Stimulated activated naive CD8-positive, alpha-beta T cell treated with anti-CD3 and anti-CD28 coated beads, Interleukin-15, Interleukin-2, amounts not matched to agents 100 ng/mL and 50 ng/mL, for 24 hours (primary cell): ENCODE measurements around the gene COQ10A.

ENCODE experiments used
- H3K27ac Mint-ChIP-seq: one replicate; pipeline ENCODE4 v1.8.0; 2021; ENCODE audit warnings: mild to moderate bottlenecking, mixed read lengths
- H3K27me3 Mint-ChIP-seq: one replicate; pipeline ENCODE4 v1.8.0; 2021; ENCODE audit warnings: mixed read lengths
- H3K36me3 Mint-ChIP-seq: one replicate; pipeline ENCODE4 v1.8.0; 2021; ENCODE audit warnings: low read depth, mixed read lengths
- H3K4me1 Mint-ChIP-seq: one replicate; pipeline ENCODE4 v1.8.0; 2021; ENCODE audit warnings: low read depth, mixed read lengths
- H3K4me3 Mint-ChIP-seq: one replicate; pipeline ENCODE4 v1.8.0; 2021; ENCODE audit warnings: mild to moderate bottlenecking, mixed read lengths
- H3K9me3 Mint-ChIP-seq: one replicate; pipeline ENCODE4 v1.8.0; 2021; ENCODE audit warnings: mixed read lengths

Gene COQ10A

DNA sequence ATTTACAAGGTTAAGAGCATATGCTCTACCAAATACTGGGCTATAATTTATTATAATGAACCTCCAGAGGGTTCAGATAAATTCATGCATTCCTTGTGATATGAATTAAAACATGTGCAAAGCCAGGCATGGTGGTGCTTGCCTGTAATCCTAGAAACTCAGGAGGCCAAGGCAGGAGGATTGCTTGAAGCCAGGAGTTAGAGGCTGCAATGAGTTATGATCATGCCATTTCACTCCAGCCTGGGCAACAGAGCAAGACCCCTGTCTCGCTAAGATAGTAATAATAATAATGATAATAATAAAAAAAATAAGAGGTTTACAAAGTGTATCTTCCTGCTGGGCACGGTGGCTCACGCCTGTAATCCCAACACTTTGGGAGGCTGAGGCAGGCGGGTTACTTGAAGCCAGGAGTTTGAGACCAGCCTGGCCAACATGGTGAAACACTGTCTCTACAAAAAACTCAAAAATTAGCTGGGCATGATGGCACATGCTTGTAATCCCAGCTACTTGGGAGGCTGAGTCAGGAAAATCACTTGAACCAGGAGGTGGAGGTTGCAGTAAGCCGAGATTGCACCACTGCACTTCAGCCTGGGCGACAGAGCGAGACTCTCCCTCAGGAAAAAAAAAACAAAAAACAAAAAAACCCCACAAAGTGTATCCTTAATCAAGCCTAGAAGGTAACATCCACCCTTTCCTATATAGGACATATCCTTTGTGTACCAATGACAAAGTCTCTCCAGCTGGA lies 40.7 kb downstream of the COQ10A start:
- no peaks in the 10 kb centered on the region for H3K27me3 Mint-ChIP-seq
- peaks cover 42% of the 10 kb centered on the region for H3K36me3 Mint-ChIP-seq
- no peaks in the 10 kb centered on the region for H3K9me3 Mint-ChIP-seq
- H3K4me3 Mint-ChIP-seq = no peak overlapping the region
- peaks cover under 1% of the 10 kb centered on the region for H3K4me1 Mint-ChIP-seq
- no peak overlapping the region for H3K27ac Mint-ChIP-seq

DNA sequence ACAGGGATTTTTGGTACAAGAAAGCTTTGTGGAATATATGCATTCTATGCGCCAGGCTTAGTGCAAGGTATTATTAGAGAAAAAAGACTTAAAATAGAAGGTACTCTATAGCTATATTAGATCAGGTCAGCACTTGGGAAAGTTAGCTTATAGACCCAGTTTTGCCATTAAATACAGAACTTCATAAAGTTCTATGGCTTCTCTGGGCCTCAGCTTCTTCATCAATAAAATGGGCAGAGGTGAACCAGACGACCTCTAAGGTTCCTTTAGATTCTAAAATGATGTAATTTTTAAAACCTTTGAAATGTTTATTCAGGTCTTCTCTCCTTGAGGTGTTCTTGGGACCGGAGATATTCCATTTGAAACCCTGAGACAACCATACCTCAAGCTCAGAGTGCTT lies 42.0 kb downstream of the COQ10A start:
- Mint-ChIP-seq H3K27ac (peak overlapping the region; percentile 28), H3K9me3 (no peaks in the 10 kb centered on the region), H3K4me3 (no peak overlapping the region), H3K36me3 (peaks cover 42% of the 10 kb centered on the region), H3K27me3 (no peaks in the 10 kb centered on the region), H3K4me1 (no peaks in the 10 kb centered on the region)

DNA sequence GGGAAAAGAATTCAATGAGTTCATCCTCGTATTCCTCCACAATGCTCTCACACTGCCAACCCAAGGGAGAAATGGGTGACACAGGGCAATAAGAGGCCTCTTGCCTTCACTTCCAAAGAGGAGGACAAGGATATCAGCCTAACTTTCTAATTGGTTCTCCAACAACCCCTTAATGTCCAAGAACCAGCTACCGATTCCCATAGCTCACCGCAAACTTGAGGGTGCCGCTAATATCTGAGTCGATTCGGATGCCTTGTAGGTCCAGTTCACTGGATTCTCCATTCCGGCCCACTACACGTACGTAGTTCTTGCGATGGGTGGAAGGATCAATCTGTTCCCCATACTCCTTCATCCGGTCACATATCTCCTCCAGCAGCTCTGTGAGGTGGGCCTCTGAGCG lies 44.3 kb downstream of the COQ10A start:
- peaks cover 14% of the 10 kb centered on the region for H3K4me1 Mint-ChIP-seq
- H3K4me3 Mint-ChIP-seq = no peak overlapping the region
- H3K9me3 Mint-ChIP-seq = no peaks in the 10 kb centered on the region
- H3K27ac Mint-ChIP-seq = no peak overlapping the region
- H3K27me3 Mint-ChIP-seq = no peaks in the 10 kb centered on the region
- peaks cover 44% of the 10 kb centered on the region for H3K36me3 Mint-ChIP-seq

DNA sequence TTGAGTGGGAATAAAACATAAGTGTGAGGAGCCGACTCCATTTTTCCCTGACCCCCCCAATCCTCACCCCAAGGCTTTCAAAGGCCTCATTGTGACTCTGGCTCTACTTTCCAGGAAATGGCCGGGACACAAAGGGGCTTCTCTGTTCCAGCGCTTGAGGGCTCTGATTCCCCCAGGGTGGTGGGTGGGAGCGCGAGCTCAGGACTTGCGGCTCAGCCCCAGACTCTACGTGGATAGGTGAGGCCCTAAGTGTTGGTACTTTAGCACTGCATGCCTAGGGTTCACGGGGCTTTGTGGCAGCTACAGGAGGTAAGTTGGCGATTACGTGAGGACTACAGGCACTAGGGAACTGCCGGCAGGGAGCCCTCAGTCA lies 48.5 kb downstream of the COQ10A start:
- Mint-ChIP-seq H3K4me3 (peak overlapping the region; percentile 98), H3K27me3 (no peaks in the 10 kb centered on the region), H3K36me3 (peaks cover 30% of the 10 kb centered on the region), H3K27ac (peak overlapping the region; percentile 98), H3K4me1 (peaks cover 17% of the 10 kb centered on the region), H3K9me3 (no peaks in the 10 kb centered on the region)

DNA sequence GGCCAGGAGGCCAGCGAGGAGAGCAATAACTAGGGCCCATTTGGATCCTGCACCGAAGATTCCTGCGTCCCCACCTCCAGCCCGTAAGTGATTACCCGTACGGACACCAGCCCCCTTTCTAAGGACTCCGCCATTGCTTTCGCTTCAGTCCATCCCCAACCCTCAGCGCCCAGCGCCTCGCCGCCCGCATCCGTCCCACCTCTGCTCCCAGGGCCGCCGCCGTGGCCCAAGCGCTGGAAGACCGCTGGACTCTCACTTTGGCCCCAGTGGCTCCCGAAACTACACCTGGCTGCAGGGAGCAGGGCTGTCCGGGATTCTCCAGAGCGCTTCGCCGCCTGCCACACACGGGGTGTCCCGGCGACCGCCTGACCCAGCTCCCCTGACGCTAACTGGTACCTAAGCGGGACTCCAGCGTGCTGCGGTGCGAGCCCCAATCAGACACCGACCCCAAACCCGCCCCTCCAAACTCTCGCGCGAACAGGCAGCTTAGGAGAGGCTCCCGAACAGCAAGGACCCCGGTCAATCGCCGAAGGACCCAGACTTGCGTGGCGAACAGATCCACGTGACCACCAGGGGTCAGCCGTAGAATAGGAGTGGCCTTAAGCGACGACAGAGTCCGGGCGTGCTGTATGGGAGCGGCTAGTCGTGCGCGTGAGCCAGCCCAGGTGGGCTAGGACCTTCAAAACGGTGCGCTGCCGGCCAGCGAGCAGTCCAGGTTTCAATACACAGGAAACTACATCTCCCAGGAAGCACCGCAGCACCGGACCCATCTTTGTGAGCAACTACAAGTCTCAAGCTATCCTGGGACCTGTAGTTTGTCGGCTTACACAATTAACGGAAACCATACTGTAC lies 49.1 kb downstream of the COQ10A start, which contains the start of gene CNPY2:
CNPY2 (minus strand) TSS at position 367 of the 852 bp plus-strand sequence. CDS start 771 bp downstream, outside the sequence.
- Mint-ChIP-seq H3K27ac (peak within 1 kb of the TSS; percentile 98), H3K4me1 (peaks cover 17% of the 10 kb centered on the region), H3K9me3 (no peaks in the 10 kb centered on the region), H3K27me3 (no peaks in the 10 kb centered on the region), H3K4me3 (peak within 1 kb of the TSS; percentile 98), H3K36me3 (peaks cover 25% of the 10 kb centered on the region)

DNA sequence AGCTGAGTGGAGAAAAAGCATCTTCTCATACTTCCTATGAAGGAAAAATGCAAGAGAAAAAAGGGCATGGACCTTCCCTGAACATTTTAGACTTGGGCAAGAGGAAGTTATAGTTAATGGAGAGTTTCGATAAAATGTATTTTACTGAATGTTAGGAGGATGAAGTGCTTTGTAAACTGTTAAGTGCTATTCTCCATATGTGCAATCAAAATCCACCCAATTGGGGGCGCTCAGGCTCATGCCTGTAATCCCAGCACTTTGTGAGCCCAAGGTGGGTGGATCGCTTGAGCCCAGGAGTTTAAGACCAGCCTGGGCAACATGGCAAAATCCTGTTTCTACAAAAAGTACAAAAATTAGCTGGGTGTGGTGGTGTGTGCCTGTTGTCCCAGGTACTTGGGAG lies 50.9 kb downstream of the COQ10A start:
- H3K4me1 Mint-ChIP-seq = peaks cover 17% of the 10 kb centered on the region
- no peak overlapping the region for H3K27ac Mint-ChIP-seq
- peaks cover 18% of the 10 kb centered on the region for H3K36me3 Mint-ChIP-seq
- no peaks in the 10 kb centered on the region for H3K9me3 Mint-ChIP-seq
- no peaks in the 10 kb centered on the region for H3K27me3 Mint-ChIP-seq
- no peak overlapping the region for H3K4me3 Mint-ChIP-seq
